Suppressor macrophage (primary cell): ENCODE results near the gene USP7.
"Not testable (repeated sequence)": the region's sequence is repeated elsewhere in the genome, so short reads cannot be mapped to it uniquely, and the experiment has no call there.

Experiments
- DNase-seq, 4 experiments: peaks; one replicate each; pipeline ENCODE4 v3.0.0-alpha.2; 2020 to 2022
- total RNA-seq, 17 experiments: gene quantifications; one replicate each; lab custom pipeline; 2026; ENCODE audit warnings: mixed read lengths in 6 of 17, inconsistent platforms in 3 of 17; lab: John Stamatoyannopoulos, UW

The USP7 gene
- 57.0 to 187 (median 148) reads per million in 17 experiments for total RNA-seq

GRCh38 chr16:8963821-8964441 lies at the start of gene USP7:
Gene USP7, minus strand, starts transcription at chr16:8963906. Its CDS starts 621 bp downstream, at chr16:8963285.
- peak; percentile 95 to 98 (median 97) for DNase-seq

- no peak for DNase-seq
Observed at GRCh38 chr16:9013508-9013864, 49.8 kb upstream of the USP7 start.

GRCh38 chr16:9012848-9013507 lies 49.3 kb upstream of the USP7 start:
- DNase-seq, result peak in 1 of 4 experiments; percentile 14

DNA sequence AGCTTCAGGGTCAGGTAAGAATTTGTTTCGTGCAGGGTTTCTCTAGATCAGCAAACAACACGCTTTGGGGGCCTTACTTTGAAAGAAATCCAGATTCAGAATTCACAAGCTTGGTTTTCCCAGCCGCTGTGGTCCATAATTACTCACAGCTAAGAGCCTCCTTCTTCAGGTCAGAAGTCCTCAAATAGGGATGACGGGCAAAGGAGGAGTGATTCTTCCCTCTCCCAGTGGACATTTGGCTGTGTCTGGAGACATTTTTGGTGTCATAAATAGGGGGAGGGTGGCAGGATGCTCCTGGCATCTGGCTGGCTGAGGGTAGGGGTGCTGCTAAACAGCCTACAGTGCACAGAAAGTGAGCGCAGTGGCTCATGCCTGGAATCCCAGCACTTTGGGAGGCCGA lies 48.6 kb upstream of the USP7 start:
- DNase-seq, result no peak

DNA sequence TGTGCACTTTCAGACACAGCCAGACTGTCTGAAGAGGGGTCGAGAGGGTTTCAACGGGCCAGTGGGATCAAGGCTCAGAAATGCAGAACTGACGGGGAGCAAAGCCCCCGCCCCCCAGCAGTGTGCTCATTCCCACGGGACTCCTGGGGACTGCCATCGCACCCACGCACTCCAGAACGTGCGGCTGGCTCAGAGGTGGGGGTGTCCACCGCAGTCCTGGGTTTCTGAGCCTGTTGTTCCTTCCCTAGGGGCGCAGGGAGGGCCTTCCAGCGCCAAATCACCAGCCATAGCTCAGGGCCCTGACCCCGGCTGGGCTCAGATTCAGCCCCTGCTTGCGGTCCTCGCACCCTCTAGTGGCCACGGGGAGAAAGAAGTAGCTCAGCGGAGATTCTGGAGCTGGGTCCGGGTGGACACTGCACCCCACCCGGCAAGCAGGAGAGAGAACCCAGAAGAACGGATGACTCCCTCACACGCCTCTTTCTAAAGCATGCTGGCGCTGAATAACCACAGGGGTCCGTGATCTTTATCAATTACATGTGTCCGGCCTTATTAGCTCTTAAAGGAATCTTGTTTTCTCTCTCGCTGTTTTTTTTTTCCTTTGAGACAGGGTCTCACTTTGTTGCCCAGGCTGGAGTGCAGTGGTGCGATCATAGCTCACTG lies 45.0 kb upstream of the USP7 start:
- peak; percentile 88 to 96 (median 93) for DNase-seq

- DNase-seq, result peak; percentile 79 to 91 (median 82)
Observed at GRCh38 chr16:9007177-9007794, 43.6 kb upstream of the USP7 start.

GRCh38 chr16:9004183-9004582 lies 40.5 kb upstream of the USP7 start:
- DNase-seq, result no peak

DNA sequence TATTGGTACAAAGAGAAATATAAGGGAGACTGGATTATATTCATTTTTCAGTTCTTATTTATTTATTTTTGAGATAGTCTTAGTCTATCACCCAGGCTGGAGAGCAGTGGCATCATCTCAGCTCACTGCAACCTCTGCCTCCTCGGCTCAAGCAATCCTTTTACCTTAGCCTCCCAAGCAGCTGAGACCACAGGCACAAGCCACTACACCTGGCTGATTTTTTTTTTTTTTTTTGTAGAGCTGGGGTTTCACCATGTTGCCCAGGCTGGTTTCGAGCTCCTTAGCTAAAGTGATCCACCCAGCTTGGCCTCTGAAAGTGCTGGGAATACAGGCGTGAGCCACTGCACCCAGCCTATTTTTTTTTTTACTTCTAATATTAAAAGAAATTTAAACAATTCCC lies 40.1 kb upstream of the USP7 start:
- DNase-seq, result no peak

DNA sequence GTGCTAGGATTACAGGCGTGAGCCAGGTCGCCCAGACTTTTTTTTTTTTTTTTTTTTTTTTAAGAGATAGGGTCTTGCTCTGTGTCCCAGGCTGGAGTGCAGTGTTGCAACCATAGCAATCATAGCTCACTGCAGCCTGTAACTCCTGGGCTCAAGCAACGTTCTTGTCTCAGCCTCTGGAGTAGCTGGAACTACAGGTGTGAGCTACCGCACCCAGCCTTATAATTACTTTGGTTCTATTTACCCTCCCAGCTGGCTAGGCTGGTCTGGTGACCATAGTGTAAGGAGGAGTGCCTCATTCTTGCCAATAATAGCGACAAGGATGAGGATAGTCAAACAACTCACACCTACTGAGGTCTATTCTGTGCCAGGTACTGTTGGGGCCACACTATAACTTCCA lies 39.6 kb upstream of the USP7 start:
- DNase-seq, result no peak

DNA sequence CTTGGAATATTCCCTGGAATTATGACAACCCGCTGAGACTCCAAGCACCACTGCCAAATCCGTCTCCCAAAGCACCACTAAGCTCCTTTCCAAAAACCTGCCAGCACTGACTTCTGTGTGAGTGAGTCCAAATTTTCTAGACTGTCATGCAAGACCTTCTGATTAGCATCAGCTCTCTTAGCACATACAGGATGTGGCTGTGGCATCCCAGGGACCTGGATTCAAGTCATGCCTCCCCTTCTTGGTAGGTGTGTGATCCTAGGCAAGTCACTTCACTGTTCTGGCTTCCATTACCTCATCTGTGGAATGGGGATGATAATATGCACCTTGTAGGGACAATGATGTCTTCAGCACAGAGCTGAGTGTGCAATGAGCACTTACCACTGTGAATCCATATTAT lies 38.3 kb upstream of the USP7 start:
- DNase-seq, result no peak

DNA sequence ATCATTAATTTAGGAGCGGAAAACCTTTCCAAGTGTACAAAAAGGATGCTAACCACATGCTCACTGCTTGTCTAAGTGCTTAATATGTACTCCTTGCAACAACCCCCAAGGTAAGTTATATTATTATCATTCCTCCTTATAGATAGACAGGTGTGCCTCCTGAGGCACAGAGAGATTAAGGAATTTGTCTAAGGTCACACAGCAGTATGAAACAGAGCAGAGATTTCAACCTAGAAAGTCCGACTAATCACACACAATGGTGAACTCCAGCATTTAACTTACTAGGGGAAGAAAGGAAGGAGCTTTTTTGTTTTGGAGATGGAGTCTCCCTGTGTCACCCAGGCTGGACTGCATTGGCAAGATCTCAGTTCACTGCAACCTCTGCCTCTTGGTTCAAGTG lies 37.0 kb upstream of the USP7 start:
- no peak for DNase-seq

GRCh38 chr16:8999800-9000199 lies 36.1 kb upstream of the USP7 start:
- no peak for DNase-seq

DNA sequence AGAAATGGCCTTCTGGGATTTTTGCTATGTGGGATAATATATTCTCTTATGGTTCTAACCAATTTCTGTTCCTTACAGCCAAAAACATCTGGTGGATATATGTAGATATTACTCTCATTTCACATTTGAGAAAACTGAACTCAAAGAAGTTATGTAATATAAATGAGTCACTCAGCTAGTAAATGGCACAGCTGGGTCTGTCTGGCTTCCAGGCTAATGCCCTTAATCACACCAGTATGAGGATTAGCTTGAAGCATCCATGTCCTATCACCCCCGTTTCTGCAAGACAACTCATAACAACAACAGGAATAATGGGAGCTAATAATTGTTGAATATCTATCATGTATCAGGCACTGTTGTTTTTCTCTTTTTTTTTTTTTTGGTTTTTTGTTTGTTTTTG lies 34.4 kb upstream of the USP7 start:
- peak; percentile 27 to 63 (median 50) for DNase-seq

DNA sequence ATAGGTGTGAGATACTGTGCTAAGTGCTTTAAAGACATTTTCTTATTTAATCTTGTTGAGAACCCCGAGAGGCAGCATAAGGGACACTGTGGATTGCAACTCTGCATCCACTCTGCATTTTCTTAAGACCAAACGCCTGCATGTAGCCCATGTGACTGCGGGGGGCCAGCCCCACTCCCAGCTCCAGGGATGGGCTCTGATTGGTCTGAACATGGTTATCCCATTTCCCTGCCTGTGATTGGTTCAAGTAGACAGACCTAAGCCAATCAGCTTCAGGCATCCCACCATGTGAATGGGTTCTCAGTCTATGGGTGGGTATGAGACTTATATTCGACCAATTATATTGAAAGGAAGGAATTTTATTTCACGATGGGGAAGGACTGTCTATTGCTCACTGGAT lies 33.2 kb upstream of the USP7 start:
- peak in 2 of 4 experiments; percentile 7 to 30 for DNase-seq

DNA sequence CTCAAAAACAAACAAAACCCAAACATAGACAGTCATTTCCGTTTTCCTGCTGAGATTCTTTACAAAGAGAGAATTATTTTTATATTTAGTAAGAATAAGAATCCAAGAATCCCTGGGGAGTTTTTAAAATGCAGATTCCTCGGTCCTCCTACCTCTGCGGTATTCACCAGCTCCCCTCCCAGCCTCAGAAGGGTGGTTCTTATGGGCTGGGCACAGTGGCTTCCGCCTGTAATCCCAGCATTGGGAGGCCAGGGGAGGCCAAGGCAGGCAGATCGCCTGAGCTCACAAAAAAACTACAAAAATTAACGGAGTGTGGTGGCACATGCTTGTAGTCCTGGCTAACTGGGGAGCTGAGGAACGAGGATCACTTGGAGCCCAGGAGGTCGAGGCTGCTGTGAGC lies 26.7 kb upstream of the USP7 start:
- DNase-seq, result no peak

GRCh38 chr16:8989099-8989878 lies 25.6 kb upstream of the USP7 start:
- DNase-seq, result peak in 3 of 4 experiments; percentile 22 to 45 (median 30)

- DNase-seq, result no peak
Observed at GRCh38 chr16:8986818-8987191, 23.1 kb upstream of the USP7 start.

DNA sequence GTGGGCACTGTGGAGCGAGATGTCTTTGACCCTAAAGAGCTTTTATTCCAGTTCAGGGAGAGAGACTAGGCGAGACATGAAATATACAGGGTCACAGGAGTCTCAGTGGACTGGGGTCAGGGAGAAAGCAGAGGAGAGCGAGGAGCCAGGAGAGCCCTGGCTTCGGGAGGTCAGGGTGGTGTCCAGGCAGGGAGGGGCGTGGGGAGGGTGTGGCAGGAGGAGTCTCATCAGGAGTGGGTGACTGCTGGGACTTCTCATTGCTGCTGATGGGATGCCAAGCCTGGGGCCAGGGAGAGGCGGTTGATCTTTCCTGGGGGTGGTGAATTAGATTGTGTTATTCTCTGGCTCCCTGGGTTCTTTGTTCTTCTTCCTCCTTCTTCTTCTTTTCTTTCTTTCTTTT lies 22.4 kb upstream of the USP7 start:
- DNase-seq, result no peak

- no peak for DNase-seq
Observed at GRCh38 chr16:8982816-8983215, 19.1 kb upstream of the USP7 start.

- not testable (repeated sequence) for DNase-seq
Observed at GRCh38 chr16:8981901-8982300, 18.2 kb upstream of the USP7 start.

DNA sequence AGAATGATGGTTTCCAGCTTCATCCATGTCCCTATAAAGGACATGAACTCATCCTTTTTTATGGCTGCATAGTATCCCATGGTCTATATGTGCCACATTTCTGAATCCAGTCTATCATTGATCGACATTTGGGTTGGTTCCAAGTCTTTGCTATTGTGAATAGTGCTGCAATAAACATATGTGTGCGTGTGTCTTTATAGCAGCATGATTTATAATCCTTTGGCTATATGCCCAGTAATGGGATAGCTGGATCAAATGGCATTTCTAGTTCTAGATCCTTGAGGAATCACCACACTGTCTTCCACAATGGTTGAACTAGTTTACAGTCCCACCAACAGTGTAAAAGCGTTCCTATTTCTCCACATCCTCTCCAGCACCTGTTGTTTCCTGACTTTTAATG lies 12.5 kb upstream of the USP7 start:
- not testable (repeated sequence) for DNase-seq

GRCh38 chr16:8975039-8975438 lies 11.3 kb upstream of the USP7 start:
- DNase-seq, result no peak
